GM12801 (cell line): ENCODE results near the gene FSD1L.

ENCODE experiments used
- CTCF ChIP-seq: IDR thresholded peaks from one replicate; pipeline ENCODE4 v1.5.1; 2011; ENCODE audit warnings: control low read depth; ENCODE audit not compliant: insufficient read length; ENCODE audit errors: extremely low read depth

The FSD1L gene

GRCh38 chr9:105449081-105449480 is 1.2 kb downstream of the FSD1L start:
- TF ChIP-seq CTCF, result no peak

DNA sequence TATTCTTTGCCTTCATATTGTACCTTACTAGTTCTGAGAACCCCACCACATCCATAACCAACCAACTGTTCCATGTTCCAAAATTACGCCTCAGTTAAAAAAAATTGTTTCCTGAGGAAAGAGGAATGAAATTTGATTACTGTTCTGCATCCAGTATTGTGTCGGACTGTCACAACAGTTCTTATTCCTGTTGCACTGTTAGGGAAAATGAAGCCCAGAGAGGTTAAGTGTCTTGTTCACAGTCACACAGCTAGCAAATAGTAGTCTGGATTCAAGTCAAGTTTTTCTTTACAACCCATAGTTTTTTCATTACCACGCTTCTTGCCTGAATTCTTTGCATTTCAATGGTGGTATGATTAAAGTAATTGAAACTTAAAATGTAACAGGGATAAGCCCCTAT is 4.4 kb downstream of the FSD1L start:
- no peak for TF ChIP-seq CTCF

DNA sequence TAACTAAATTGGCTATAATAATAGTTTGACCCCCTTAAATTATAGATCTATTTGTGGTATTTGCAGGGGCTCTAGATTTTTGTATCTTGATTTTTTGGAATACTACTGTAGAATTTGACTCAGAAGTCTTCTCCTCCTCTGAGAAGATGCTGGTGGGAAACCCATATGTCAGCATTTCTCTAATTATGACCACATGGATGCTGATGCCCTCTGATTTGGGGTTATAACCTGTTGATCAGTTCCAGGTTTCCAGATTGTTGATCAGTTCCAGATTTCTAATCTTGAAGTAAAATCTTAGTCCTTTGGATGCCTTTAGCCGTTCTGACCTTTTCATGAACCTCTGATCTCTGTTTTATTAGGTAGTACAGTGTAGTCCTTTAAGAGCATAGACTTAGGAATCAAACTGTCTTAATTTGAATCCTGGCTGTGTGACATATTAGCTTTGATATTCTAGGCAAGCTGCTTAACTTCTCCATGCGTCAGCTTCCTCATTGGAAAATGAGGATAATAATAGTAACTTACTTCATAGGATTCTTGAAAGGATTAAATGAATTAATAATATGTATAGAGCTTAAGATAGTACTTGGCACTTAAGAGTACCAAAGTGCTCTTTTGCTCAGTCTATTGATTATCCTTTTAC is 8.1 kb downstream of the FSD1L start:
- no peak for TF ChIP-seq CTCF

- no peak for TF ChIP-seq CTCF
These were observed 9.9 kb downstream of the FSD1L start for GRCh38 chr9:105457560-105458294.

- no peak for TF ChIP-seq CTCF
These were observed 10.6 kb downstream of the FSD1L start for GRCh38 chr9:105458404-105458803.

- TF ChIP-seq CTCF, result no peak
These were observed 11.5 kb downstream of the FSD1L start for GRCh38 chr9:105459336-105459735.

- no peak for TF ChIP-seq CTCF
These were observed 19.1 kb downstream of the FSD1L start for GRCh38 chr9:105466898-105467455.
